B cell (primary cell): Measurements from ENCODE around the gene KBTBD13. TPM values are rescaled to one million over a fixed set of nuclear protein-coding genes. Genes with fewer than 3 reads are reported as not detected.
"Not testable (repeated sequence)": the region's sequence is repeated elsewhere in the genome, so short reads cannot be mapped to it uniquely, and the experiment has no call there.

Experiments
- ATAC-seq: fragments of 200-7000 bp; cut with Tn5 transposase; one replicate; pipeline ENCODE4 v1.10.0; 2021; ENCODE audit warnings: low read depth, mild to moderate bottlenecking, moderate number of reproducible peaks, moderate library complexity
- CTCF ChIA-PET: fragments of 350-600 bp; sonication (Branson Sonifier 250); formaldehyde crosslinking; loops from one replicate; lab custom pipeline; 2021; ENCODE audit warnings: antibody characterized with exemption, inconsistent platforms; lab: Charles Lee
- POLR2A ChIA-PET: fragments of 350-600 bp; sonication (Branson Sonifier 250); formaldehyde crosslinking; loops from one replicate; lab custom pipeline; 2021; ENCODE audit warnings: antibody characterized with exemption; lab: Charles Lee
- DNase-seq: peaks from one replicate; pipeline ENCODE4 v3.0.0; 2013
- H2AFZ ChIP-seq: 2 replicates; pipeline ENCODE4 v1.6.1; 2012; ENCODE audit warnings: mild to moderate bottlenecking, low read depth, low read length; ENCODE audit not compliant: insufficient read depth, poor library complexity, severe bottlenecking
- H3K27ac ChIP-seq, 2 donors: 1 replicate in 1 of 2; 2 replicates in 1 of 2; pipeline ENCODE4 v1.5.1; 2012 to 2013; ENCODE audit warnings: low read length in 2 of 2, mild to moderate bottlenecking in 2 of 2, moderate library complexity in 1 of 2
- H3K27me3 ChIP-seq, 4 experiments: fragments of 200-600 bp in 1 of 4; sonication (generic) in 1 of 4; replicated peaks in 1 of 4; 1 replicate in 2 of 4; 2 replicates in 2 of 4; pipeline versions ENCODE4 v1.6.1 to v1.7.0; 2013 to 2016; ENCODE audit warnings: low read length in 3 of 4, mild to moderate bottlenecking in 2 of 4, mixed read lengths in 1 of 4, moderate library complexity in 1 of 4; ENCODE audit not compliant: insufficient read depth in 4 of 4, control insufficient read depth in 3 of 4; ENCODE audit errors: control extremely low read depth in 1 of 4
- H3K36me3 ChIP-seq, 2 experiments: replicated peaks in 1 of 2; 1 replicate in 1 of 2; 2 replicates in 1 of 2; pipeline versions ENCODE4 v1.6.1 to v1.7.1; 2013; ENCODE audit warnings: low read length in 1 of 2; ENCODE audit not compliant: insufficient read depth in 2 of 2, control insufficient read depth in 1 of 2; ENCODE audit errors: control extremely low read depth in 1 of 2, extremely low read depth in 1 of 2
- H3K4me1 ChIP-seq, 2 donors: fragments of 200-600 bp in 1 of 2; sonication (generic) in 1 of 2; 1 replicate in 1 of 2; 2 replicates in 1 of 2; pipeline versions ENCODE4 v1.5.1 to v1.6.1; 2013 to 2017; ENCODE audit warnings: low read length in 2 of 2; ENCODE audit not compliant: control insufficient read depth in 2 of 2, insufficient read depth in 2 of 2
- H3K4me2 ChIP-seq: replicated peaks from 2 replicates; pipeline ENCODE3; 2012; ENCODE audit warnings: mild to moderate bottlenecking, low read depth, low read length; ENCODE audit not compliant: poor library complexity, severe bottlenecking
- H3K4me3 ChIP-seq, 5 experiments: fragments of 200-600 bp in 1 of 5; sonication (generic) in 1 of 5; 1 replicate in 3 of 5; 2 replicates in 2 of 5; pipeline versions ENCODE4 v1.5.1 to v1.7.0; 2011 to 2016; ENCODE audit warnings: low read length in 4 of 5, mild to moderate bottlenecking in 4 of 5, low read depth in 2 of 5, control low read depth in 1 of 5, moderate library complexity in 1 of 5; ENCODE audit not compliant: insufficient read depth in 1 of 5; ENCODE audit errors: control extremely low read depth in 1 of 5, extremely low read depth in 1 of 5
- H3K79me2 ChIP-seq: fragments of 200-600 bp; sonication (generic); one replicate; pipeline ENCODE4 v1.6.0; 2016; ENCODE audit warnings: low read length; ENCODE audit not compliant: control insufficient read depth, insufficient read depth
- H3K9ac ChIP-seq: fragments of 200-600 bp; sonication (generic); 2 replicates; pipeline ENCODE4 v1.6.1; 2017; ENCODE audit warnings: mild to moderate bottlenecking, low read length, moderate library complexity
- H3K9me3 ChIP-seq, 3 donors: one replicate each; pipeline versions ENCODE4 v1.6.1 to v1.7.1; 2013; ENCODE audit warnings: low read length in 2 of 3; ENCODE audit not compliant: control insufficient read depth in 2 of 3, insufficient read depth in 1 of 3; ENCODE audit errors: control extremely low read depth in 1 of 3
- H4K20me1 ChIP-seq: 2 replicates; pipeline ENCODE4 v1.6.0; 2012; ENCODE audit warnings: mild to moderate bottlenecking, low read length; ENCODE audit not compliant: insufficient read depth, control insufficient read depth, poor library complexity, severe bottlenecking
- H3K27ac Mint-ChIP-seq: one replicate; pipeline ENCODE4 v1.8.0; 2021; ENCODE audit warnings: mixed read lengths
- H3K27me3 Mint-ChIP-seq: one replicate; pipeline ENCODE4 v1.8.0; 2021; ENCODE audit warnings: mixed read lengths
- H3K4me1 Mint-ChIP-seq: one replicate; pipeline ENCODE4 v1.8.0; 2021; ENCODE audit warnings: mixed read lengths
- H3K4me3 Mint-ChIP-seq: one replicate; pipeline ENCODE4 v1.8.0; 2021; ENCODE audit warnings: mixed read lengths
- H3K9me3 Mint-ChIP-seq: one replicate; pipeline ENCODE4 v1.8.0; 2022; ENCODE audit warnings: mixed read lengths; ENCODE audit not compliant: insufficient read depth
- EZH2 ChIP-seq: IDR thresholded peaks from 2 replicates; pipeline ENCODE4 v1.6.1; 2012; ENCODE audit warnings: borderline replicate concordance, low read depth, mild to moderate bottlenecking, moderate library complexity, low read length; ENCODE audit not compliant: insufficient read depth, poor library complexity, severe bottlenecking
- WGBS: methylation state at CpG from one replicate; pipeline ENCODE4 v1.1.5; 2013; ENCODE audit warnings: missing lambda C conversion rate; ENCODE audit not compliant: insufficient coverage; 5-methylcytosine and 5-hydroxymethylcytosine counted together
- intact Hi-C: fragments of 100-400 bp; cut with micrococcal nuclease; formaldehyde crosslinking; loops from one replicate; pipeline ENCODE4 v1.10.0; 2022
- polyA plus RNA-seq: library from polyadenylated mRNA; depleted of rRNA; stranded (reverse); fragments of >200 nt; gene quantifications from 2 replicates; pipeline ENCODE4 v1.2.3, GENCODE V29; 2012
- total RNA-seq, 2 donors: library from RNA; stranded (reverse); fragments of 120-200 nt in 1 of 2; gene quantifications; 1 replicate in 1 of 2; 2 replicates in 1 of 2; pipeline versions ENCODE4 v1.2.3 to v1.2.4, GENCODE V29; 2013 to 2022
- TF ChIP-seq, protein P1 (sequence below): fragments of 200-600 bp; IDR thresholded peaks from one replicate; pipeline ENCODE4 v1.8.0; 2022; ENCODE audit warnings: antibody characterized with exemption, mild to moderate bottlenecking

KBTBD13 gene
- total and polyA plus RNA-seq, 2 donors (not counting 1 experiment from before 2014, with no cell fraction given) = not detected

DNA sequence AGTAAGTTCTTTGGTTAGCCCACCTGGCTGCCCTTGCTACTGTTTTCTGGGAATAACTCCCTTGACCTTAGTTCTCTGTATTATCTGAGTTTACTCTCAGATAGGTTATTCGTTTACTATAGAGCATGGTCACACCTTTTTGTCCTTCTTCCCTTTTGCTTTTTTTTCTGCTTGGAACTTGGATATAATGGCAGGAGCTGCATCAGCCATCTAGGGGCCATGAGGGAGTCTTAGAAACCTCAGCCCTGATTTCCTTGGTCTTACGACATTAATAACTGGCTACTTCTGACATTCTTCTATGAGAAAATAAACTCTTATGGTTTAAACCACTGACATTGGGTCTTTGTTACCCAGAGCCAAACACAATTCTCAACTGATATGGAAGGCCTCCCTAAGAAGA is 34.8 kb upstream of the KBTBD13 start:
- H3K27me3 ChIP-seq = no peaks in the 10 kb centered on the region
- no peaks in the 10 kb centered on the region for H3K9me3 Mint-ChIP-seq
- no peaks in the 10 kb centered on the region for H3K79me2 ChIP-seq
- DNase-seq (no peak), ATAC-seq (no peak)
- peaks cover 3% of the 10 kb centered on the region for H3K27me3 Mint-ChIP-seq
- ChIA-PET POLR2A (no interaction called here), CTCF (interaction anchor here (0.7 to 1.6 kb wide), 3 partner anchors 8 to 10 kb away, joined by 3 to 4 read pairs (median 3); no protein-coding TSS in a partner anchor)
- H3K9me3 ChIP-seq = no peaks in the 10 kb centered on the region
- no peak overlapping the region for H2AFZ ChIP-seq
- H3K4me3 Mint-ChIP-seq = no peak overlapping the region
- H3K4me1 ChIP-seq = no peaks in the 10 kb centered on the region
- no peak overlapping the region for H3K4me3 ChIP-seq
- no CpG with 5 or more reads among the region's 2 CpGs for WGBS
- H3K4me2 ChIP-seq = no peak overlapping the region
- H3K27ac ChIP-seq = no peak overlapping the region
- intact Hi-C loops = no loop called here
- no peak for TF ChIP-seq EZH2
- TF ChIP-seq, protein P1, sequence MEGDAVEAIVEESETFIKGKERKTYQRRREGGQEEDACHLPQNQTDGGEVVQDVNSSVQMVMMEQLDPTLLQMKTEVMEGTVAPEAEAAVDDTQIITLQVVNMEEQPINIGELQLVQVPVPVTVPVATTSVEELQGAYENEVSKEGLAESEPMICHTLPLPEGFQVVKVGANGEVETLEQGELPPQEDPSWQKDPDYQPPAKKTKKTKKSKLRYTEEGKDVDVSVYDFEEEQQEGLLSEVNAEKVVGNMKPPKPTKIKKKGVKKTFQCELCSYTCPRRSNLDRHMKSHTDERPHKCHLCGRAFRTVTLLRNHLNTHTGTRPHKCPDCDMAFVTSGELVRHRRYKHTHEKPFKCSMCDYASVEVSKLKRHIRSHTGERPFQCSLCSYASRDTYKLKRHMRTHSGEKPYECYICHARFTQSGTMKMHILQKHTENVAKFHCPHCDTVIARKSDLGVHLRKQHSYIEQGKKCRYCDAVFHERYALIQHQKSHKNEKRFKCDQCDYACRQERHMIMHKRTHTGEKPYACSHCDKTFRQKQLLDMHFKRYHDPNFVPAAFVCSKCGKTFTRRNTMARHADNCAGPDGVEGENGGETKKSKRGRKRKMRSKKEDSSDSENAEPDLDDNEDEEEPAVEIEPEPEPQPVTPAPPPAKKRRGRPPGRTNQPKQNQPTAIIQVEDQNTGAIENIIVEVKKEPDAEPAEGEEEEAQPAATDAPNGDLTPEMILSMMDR = no peak
- no peak overlapping the region for H3K9ac ChIP-seq
- H3K27ac Mint-ChIP-seq = no peak overlapping the region
- no peaks in the 10 kb centered on the region for H3K4me1 Mint-ChIP-seq
- H3K36me3 ChIP-seq = no peaks in the 10 kb centered on the region
- no peaks in the 10 kb centered on the region for H4K20me1 ChIP-seq

DNA sequence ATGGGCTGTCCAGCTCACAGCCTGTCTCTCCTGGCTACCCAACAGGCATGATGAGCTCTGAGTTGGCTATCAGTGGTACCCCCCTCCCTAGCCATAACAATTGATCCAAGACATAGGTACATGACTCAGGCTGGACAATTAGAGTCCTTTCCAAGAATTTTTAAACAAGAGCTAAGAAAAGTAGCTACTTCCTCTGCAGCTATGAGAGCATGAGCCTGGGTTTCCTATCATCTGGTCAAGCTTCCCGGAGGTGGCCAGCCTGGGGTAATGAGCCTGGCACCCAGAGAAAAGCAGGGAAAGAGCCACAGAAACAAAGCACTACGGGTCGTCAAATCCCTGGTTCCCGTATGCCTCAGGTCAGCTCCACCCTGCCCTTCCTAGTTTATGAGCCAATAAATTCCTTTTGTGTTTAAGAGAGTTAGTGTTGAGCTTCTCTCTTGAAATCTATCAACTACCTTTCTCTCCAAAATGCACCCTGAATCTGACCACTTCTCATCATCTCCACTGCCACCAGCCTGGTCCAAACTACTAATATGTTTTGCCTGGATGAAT is 33.7 kb upstream of the KBTBD13 start:
- CTCF ChIA-PET = interaction anchor here (0.8 to 1.1 kb wide), 3 partner anchors 9 to 342 kb away, joined by 3 read pairs; no protein-coding TSS in a partner anchor
- no peaks in the 10 kb centered on the region for H4K20me1 ChIP-seq
- ATAC-seq (no peak), DNase-seq (no peak)
- no peak for TF ChIP-seq EZH2
- TF ChIP-seq, protein P1 = no peak
- H3K4me1 ChIP-seq = no peaks in the 10 kb centered on the region
- peaks cover 7% of the 10 kb centered on the region for H3K27me3 Mint-ChIP-seq
- H3K27ac Mint-ChIP-seq = no peak overlapping the region
- H3K36me3 ChIP-seq = no peaks in the 10 kb centered on the region
- no peak overlapping the region for H3K9ac ChIP-seq
- H3K4me1 Mint-ChIP-seq = no peaks in the 10 kb centered on the region
- no peak overlapping the region for H3K4me3 ChIP-seq
- no peaks in the 10 kb centered on the region for H3K9me3 Mint-ChIP-seq
- intact Hi-C loops = no loop called here
- H3K4me3 Mint-ChIP-seq = no peak overlapping the region
- no peak overlapping the region for H3K27ac ChIP-seq
- H2AFZ ChIP-seq = no peak overlapping the region
- H3K4me2 ChIP-seq = no peak overlapping the region
- no peaks in the 10 kb centered on the region for H3K9me3 ChIP-seq
- no peaks in the 10 kb centered on the region for H3K27me3 ChIP-seq
- POLR2A ChIA-PET = no interaction called here
- 73% methylated on average over 1 of the region's 4 CpGs for WGBS
- no peaks in the 10 kb centered on the region for H3K79me2 ChIP-seq

DNA sequence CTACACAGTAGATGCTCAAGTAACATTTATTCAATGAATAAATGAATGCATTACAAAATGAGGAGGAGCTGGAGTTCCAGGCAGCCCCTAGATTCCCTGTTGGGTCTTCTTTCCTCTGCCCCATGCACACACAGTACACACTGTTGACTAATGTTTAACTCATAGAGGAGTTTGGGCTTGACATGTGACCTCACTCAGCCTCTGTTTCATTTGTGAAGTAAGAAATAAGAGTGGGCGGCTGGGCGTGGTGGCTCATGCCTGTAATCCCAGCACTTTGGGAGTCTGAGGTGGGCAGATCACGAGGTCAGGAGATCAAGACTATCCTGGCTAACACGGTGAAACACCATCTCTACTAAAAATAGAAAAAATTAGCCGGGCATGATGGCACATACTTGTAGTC is 32.3 kb upstream of the KBTBD13 start:
- intact Hi-C loops, H3K27me3 ChIP-seq, H3K27me3 Mint-ChIP-seq, H3K4me1 ChIP-seq, H3K27ac ChIP-seq, H3K9me3 ChIP-seq, H3K4me3 Mint-ChIP-seq, H3K9me3 Mint-ChIP-seq, DNase-seq, H2AFZ ChIP-seq, H3K36me3 ChIP-seq, ATAC-seq, H3K9ac ChIP-seq, H3K4me2 ChIP-seq, H3K4me3 ChIP-seq, H3K4me1 Mint-ChIP-seq, H4K20me1 ChIP-seq, H3K27ac Mint-ChIP-seq, H3K79me2 ChIP-seq: not testable (repeated sequence)
- CTCF ChIA-PET = interaction anchor here (1.1 kb wide), 1 partner anchor 10 kb away, joined by 3 read pairs; no protein-coding TSS in a partner anchor
- WGBS = no CpG with 5 or more reads among the region's 5 CpGs
- POLR2A ChIA-PET = interaction anchor here (0.5 to 0.7 kb wide), 2 partner anchors 10 to 252 kb away, joined by 6 to 14 read pairs; no protein-coding TSS in a partner anchor
